Heart left ventricle (tissue), 16 donors: ENCODE data around the gene SARNP. TPM values are rescaled to one million over a fixed set of nuclear protein-coding genes. Genes with fewer than 3 reads are reported as not detected.

Experiments used
- ATAC-seq, 4 donors: fragments of 200-7000 bp; cut with Tn5 transposase; one replicate each; pipeline ENCODE4 v1.9.1; 2020 to 2022; ENCODE audit warnings: moderate library complexity in 4 of 4, mild to moderate bottlenecking in 3 of 4, moderate number of reproducible peaks in 1 of 4
- DNase-seq, 5 donors: peaks; one replicate each; pipeline ENCODE4 v3.0.0-alpha.2; 2020
- H3K27ac ChIP-seq, 12 donors: fragments of 200-600 bp; sonication (generic) in 4 of 12; one replicate each; pipeline versions ENCODE4 v1.5.0 to v1.8.0; 2016 to 2022; ENCODE audit warnings: mild to moderate bottlenecking in 2 of 12
- H3K27me3 ChIP-seq, 9 donors: fragments of 200-600 bp; sonication (generic) in 2 of 9; one replicate each; pipeline versions ENCODE4 v1.5.1 to v1.8.0; 2016 to 2022; ENCODE audit warnings: mild to moderate bottlenecking in 3 of 9
- H3K36me3 ChIP-seq, 9 donors: fragments of 200-600 bp; sonication (generic) in 2 of 9; one replicate each; pipeline versions ENCODE4 v1.5.0 to v1.8.0; 2018 to 2022; ENCODE audit warnings: mild to moderate bottlenecking in 2 of 9
- H3K4me1 ChIP-seq, 12 donors: fragments of 200-600 bp; sonication (generic) in 4 of 12; one replicate each; pipeline versions ENCODE4 v1.5.0 to v1.8.0; 2016 to 2022; ENCODE audit warnings: mild to moderate bottlenecking in 3 of 12
- H3K4me3 ChIP-seq, 12 donors: fragments of 200-600 bp; sonication (generic) in 4 of 12; one replicate each; pipeline versions ENCODE4 v1.5.0 to v1.8.0; 2017 to 2022; ENCODE audit warnings: mild to moderate bottlenecking in 9 of 12, moderate library complexity in 4 of 12
- H3K9me3 ChIP-seq, 12 donors: fragments of 200-600 bp; sonication (generic) in 4 of 12; one replicate each; pipeline versions ENCODE4 v1.5.0 to v1.8.0; 2016 to 2022; ENCODE audit warnings: mild to moderate bottlenecking in 1 of 12
- POLR2A ChIP-seq, 2 donors: fragments of 450-650 bp; IDR thresholded peaks; one replicate each; pipeline ENCODE4 v1.6.1; 2017; ENCODE audit warnings: antibody characterized with exemption in 2 of 2, mild to moderate bottlenecking in 2 of 2, moderate library complexity in 2 of 2
- whole genome bisulfite sequencing, 4 donors: extraction: QIAGEN DNeasy Blood & Tissue Kit in 2 of 4; methylation state at CpG; one replicate each; pipeline versions ENCODE4 v1.1.5 to v1.1.7; 2013 to 2018; 5-methylcytosine and 5-hydroxymethylcytosine counted together
- intact Hi-C, 10 donors: fragments of 100-400 bp; cut with DNase I; formaldehyde crosslinking; loops; one replicate each; pipeline versions ENCODE4 v1.11.1 to v1.14.2; 2022
- polyA plus RNA-seq, 2 donors: library from polyadenylated mRNA; stranded (reverse); fragments of 200-250 nt; gene quantifications; one replicate each; pipeline ENCODE4 v1.2.3, GENCODE V29; 2013
- total RNA-seq, 9 donors: library from RNA; depleted of rRNA in 2 of 9; stranded (reverse); fragments of >200 nt in 2 of 9; fragmentation: NEBNext Ultra II Directional in 3 of 9; extraction: Animal tissue kit (Norgen Biotek cat#: 25700) in 3 of 9; gene quantifications; one replicate each; pipeline versions ENCODE4 v1.1.0 to v1.2.4, GENCODE V29; 2016 to 2023
- TF ChIP-seq, protein P1 (sequence below), 12 donors: fragments of 200-600 bp; sonication (generic) in 4 of 12; IDR thresholded peaks; one replicate each; pipeline versions ENCODE4 v1.5.0 to v1.8.0; 2018 to 2022; ENCODE audit warnings: antibody characterized with exemption in 12 of 12, mild to moderate bottlenecking in 5 of 12
- donor health status: ischemic (EF 13 %, LVEDD 7.1; RV severe dilation, severe dysfunction).
- donor health status: healthy with polysubstance abuse.
- donor health status: DM: no; HTN: yes; CAD: no.
- donor health status: DM: no; HTN: no; CAD: no.
- donor health status: ischemic (EF 25% LVEDD 6.9; RV normal size, moderate dysfunction).
- donor health status: ischemic (EF 25% LVEDD 5.7; RV mildly dilated, moderate dysfunction).
- donor health status: healthy.
- donor health status: DM: yes; HTN: yes; CAD: no.
- donor health status: ischemic (EF 35%, LVEDD 5.7; RV mildly dilated, moderate dysfunction).
- donor health status: nonischemic (EF 11% LVEDD 7.7; RV severe dilation, severe dysfunction).
- donor health status: DM: yes; HTN: yes; CAD: no.
- donor health status: PGD.
- donor health status: ischemic (EF 29% LVEDD 5.4; RV normal size, mild dysfunction).
- donor health status: nonischemic (EF 23%, LVEDD 6.1; RV moderate dilation, normal function).

Gene SARNP
- total and polyA plus RNA-seq, 11 donors, result 47.2 to 138 (median 55.9) TPM

DNA sequence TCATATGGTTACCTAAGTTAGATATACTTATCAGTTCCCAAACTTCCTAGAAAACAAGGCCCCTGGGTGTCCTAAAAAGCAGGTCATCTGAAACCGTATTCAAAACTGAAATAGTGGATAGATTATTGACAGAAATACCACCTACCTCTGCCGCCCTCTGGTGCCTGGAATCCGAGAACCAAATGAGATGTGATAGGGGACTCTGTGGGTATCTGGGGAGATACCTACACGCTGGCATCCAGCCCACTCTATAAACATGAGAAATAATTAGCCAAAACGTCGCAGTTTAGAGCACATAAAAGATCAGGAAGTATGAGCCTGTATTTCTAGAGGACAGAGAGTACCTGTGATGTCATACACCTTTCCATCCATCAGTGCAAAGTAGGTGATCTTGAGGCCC lies 4.7 kb upstream of the SARNP start:
- Histone ChIP-seq H3K27me3 (no peaks in the 10 kb centered on the region), H3K36me3 (peaks cover 0 to 61% (median 45%) of the 10 kb centered on the region in 9 donors), H3K4me1 (peaks cover 0 to 43% (median 15%) of the 10 kb centered on the region in 12 donors), H3K9me3 (no peaks in the 10 kb centered on the region), H3K4me3 (no peak overlapping the region), H3K27ac (no peak overlapping the region)
- DNase-seq (no peak), ATAC-seq (no peak)
- WGBS, 4 donors, result 33 to 39% (median 35%) methylated on average over 6 of the region's 6 CpGs
- intact Hi-C loops, result loop anchor here in 1 of 10 donors (10.0 kb wide), 1 partner anchor 223 kb away; the partner anchor contains the start of gene RPS26
- TF ChIP-seq, protein P1, sequence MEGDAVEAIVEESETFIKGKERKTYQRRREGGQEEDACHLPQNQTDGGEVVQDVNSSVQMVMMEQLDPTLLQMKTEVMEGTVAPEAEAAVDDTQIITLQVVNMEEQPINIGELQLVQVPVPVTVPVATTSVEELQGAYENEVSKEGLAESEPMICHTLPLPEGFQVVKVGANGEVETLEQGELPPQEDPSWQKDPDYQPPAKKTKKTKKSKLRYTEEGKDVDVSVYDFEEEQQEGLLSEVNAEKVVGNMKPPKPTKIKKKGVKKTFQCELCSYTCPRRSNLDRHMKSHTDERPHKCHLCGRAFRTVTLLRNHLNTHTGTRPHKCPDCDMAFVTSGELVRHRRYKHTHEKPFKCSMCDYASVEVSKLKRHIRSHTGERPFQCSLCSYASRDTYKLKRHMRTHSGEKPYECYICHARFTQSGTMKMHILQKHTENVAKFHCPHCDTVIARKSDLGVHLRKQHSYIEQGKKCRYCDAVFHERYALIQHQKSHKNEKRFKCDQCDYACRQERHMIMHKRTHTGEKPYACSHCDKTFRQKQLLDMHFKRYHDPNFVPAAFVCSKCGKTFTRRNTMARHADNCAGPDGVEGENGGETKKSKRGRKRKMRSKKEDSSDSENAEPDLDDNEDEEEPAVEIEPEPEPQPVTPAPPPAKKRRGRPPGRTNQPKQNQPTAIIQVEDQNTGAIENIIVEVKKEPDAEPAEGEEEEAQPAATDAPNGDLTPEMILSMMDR (IDR thresholded peaks at IDR 0.05), result peak in 7 of 12 donors; percentile 9 to 28 (median 23)
- TF ChIP-seq POLR2A (IDR thresholded peaks at IDR 0.05), result no peak

DNA sequence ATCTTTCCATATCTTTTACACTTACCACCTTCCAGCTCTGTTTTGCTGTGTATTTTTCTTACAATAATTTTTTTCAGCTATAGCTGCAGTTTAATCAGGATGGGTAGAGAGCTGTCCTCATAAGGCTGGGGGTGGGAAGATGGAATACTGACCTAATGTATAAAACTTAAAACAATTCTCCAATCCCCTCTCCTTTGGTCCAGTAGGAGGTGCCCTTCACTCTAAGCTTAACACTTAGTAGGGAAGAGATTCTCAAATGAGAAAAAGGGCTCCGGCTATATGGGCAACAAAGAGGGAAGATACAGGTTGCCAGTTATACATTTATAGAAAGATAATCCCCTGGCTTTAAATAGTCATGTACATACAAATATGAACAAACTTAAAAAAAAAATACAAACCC lies 3.2 kb upstream of the SARNP start:
- Histone ChIP-seq H3K9me3 (no peaks in the 10 kb centered on the region), H3K27ac (no peak overlapping the region), H3K36me3 (peaks cover 0 to 61% (median 48%) of the 10 kb centered on the region in 9 donors), H3K27me3 (no peaks in the 10 kb centered on the region), H3K4me1 (peaks cover 0 to 39% (median 18%) of the 10 kb centered on the region in 12 donors), H3K4me3 (no peak overlapping the region)
- no peak for ATAC-seq
- 81 to 90% (median 86%) methylated on average over 1 of the region's 1 CpG for WGBS, 4 donors
- intact Hi-C loops, result loop anchor here in 2 of 10 donors (1.0 to 10.0 kb wide), 2 partner anchors 8 to 224 kb away; partner anchors contain the start of gene RPS26 (in 1 of the 2)
- no peak for DNase-seq
- TF ChIP-seq POLR2A (IDR thresholded peaks at IDR 0.05), result no peak
- TF ChIP-seq, protein P1 (IDR thresholded peaks at IDR 0.05), result peak in 1 of 12 donors; percentile 12

DNA sequence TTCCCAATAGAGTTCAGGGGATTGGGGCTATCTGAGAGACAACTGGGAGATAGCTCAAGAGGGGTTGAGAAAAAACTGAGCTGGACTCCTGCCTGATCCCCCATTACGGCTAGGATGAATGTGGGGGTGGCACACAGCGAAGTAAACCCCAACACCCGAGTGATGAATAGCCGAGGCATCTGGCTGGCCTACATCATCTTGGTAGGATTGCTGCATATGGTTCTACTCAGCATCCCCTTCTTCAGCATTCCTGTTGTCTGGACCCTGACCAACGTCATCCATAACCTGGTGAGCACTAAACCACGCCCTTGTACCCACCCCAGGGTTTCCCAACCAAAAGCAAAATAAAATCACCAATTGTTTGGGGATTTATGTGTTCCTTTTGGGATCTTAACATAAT lies 1.4 kb upstream of the SARNP start:
- no peaks in the 10 kb centered on the region for H3K9me3 ChIP-seq
- peaks cover 0 to 67% (median 60%) of the 10 kb centered on the region in 9 donors for H3K36me3 ChIP-seq
- DNase-seq (no peak), ATAC-seq (no peak)
- intact Hi-C loops, result loop anchor here in 6 of 10 donors (2.0 to 10.0 kb wide), 8 partner anchors 77 to 223 kb away; partner anchors contain the start of genes PYM1 (in 3 of the 6), GDF11 (in 1 of the 6), RAB5B (in 1 of the 6) and RPS26 (in 1 of the 6)
- WGBS, 4 donors, result 75 to 85% (median 85%) methylated on average over 6 of the region's 6 CpGs
- peaks cover 4 to 39% (median 29%) of the 10 kb centered on the region in 12 donors for H3K4me1 ChIP-seq
- peak overlapping the region in 4 of 12 donors; percentile 79 to 91 (median 87) for H3K27ac ChIP-seq
- TF ChIP-seq POLR2A (IDR thresholded peaks at IDR 0.05), result no peak
- TF ChIP-seq, protein P1 (IDR thresholded peaks at IDR 0.05), result no peak
- peak overlapping the region in 7 of 12 donors; percentile 69 to 95 (median 81) for H3K4me3 ChIP-seq
- no peaks in the 10 kb centered on the region for H3K27me3 ChIP-seq

DNA sequence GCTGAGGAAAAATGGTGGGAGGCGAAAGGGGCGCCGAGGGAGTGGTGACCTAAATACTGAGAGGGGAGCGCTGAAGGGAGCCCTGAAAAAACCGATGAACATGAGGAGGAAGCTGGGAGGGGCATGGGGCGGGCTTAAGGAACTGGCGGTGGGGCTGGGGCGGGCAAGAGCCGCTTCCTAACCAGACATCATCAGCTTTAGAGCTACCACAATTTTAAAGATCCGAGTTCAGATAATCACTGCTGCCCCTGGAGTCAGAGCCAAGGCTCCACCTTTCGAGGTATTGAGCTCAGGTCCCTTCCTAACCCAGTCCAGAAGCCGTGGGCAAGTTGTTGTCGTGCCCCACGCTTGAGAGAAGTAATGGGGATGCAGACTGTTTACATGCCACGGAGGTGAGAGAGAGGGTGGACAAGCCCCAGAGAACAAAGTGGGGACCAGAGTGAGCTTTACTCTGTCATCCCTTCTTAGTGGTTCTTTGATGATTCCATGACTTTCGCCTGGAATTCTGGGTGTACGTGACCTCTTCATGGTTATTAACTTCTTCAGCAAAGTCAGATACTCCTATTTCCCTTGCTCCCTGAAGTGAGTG lies 710 bp upstream of the SARNP start:
- intact Hi-C loops, result loop anchor here in 6 of 10 donors (2.0 to 10.0 kb wide), 8 partner anchors 76 to 224 kb away; partner anchors contain the start of genes PYM1 (in 3 of the 6), GDF11 (in 1 of the 6), RAB5B (in 1 of the 6) and RPS26 (in 1 of the 6)
- H3K36me3 ChIP-seq, result peaks cover 0 to 71% (median 62%) of the 10 kb centered on the region in 9 donors
- no peaks in the 10 kb centered on the region for H3K27me3 ChIP-seq
- WGBS, 4 donors, result 1 to 2% (median 2%) methylated on average over 16 to 17 of the region's 17 CpGs
- peak overlapping the region in 11 of 12 donors; percentile 51 to 91 (median 79) for H3K27ac ChIP-seq
- TF ChIP-seq, protein P1 (IDR thresholded peaks at IDR 0.05), result no peak
- no peak for TF ChIP-seq POLR2A (IDR thresholded peaks at IDR 0.05)
- H3K9me3 ChIP-seq, result no peaks in the 10 kb centered on the region
- peak overlapping the region; percentile 55 to 95 (median 74) for H3K4me3 ChIP-seq
- peaks cover 4 to 43% (median 29%) of the 10 kb centered on the region in 12 donors for H3K4me1 ChIP-seq
- ATAC-seq (peak; percentile 43 to 60 (median 56)), DNase-seq (no peak)
